HCT116 (cell line): ENCODE measurements around the gene HLA-F. TPM values are rescaled to one million over a fixed set of nuclear protein-coding genes. Genes with fewer than 3 reads are reported as not detected.

ENCODE experiments used
- ATAC-seq: fragments of 200-7000 bp; cut with Tn5 transposase; 2 replicates; pipeline ENCODE4 v1.9.1; 2020; ENCODE audit warnings: mild to moderate bottlenecking, moderate library complexity
- BruUV-seq: library from RNA; stranded (reverse); fragments of 400-500 nt; replicated peaks from 2 replicates; lab custom pipeline; 2021; lab: Mats Ljungman, UMichigan
- CTCF ChIA-PET: fragments of 300-600 bp; sonication (Branson Sonifier 250); formaldehyde crosslinking; loops from one replicate; lab custom pipeline; 2021; ENCODE audit warnings: antibody characterized with exemption; lab: Charles Lee
- POLR2A ChIA-PET: fragments of 300-600, 350-600 bp; sonication (Branson Sonifier 250); formaldehyde crosslinking; loops from one replicate; lab custom pipeline; 2021; ENCODE audit warnings: antibody characterized with exemption; lab: Charles Lee
- RAD21 ChIA-PET, 2 experiments: fragments of 300-600 bp; sonication (Branson Sonifier 250); formaldehyde crosslinking; loops; one replicate each; lab custom pipeline; 2023; ENCODE audit warnings: low total read pairs in 2 of 2; ENCODE audit not compliant: uncharacterized antibody in 2 of 2, unreplicated experiment in 2 of 2, low non-redundant PET in 1 of 2; lab: Charles Lee
- DNase-seq: peaks from one replicate; pipeline ENCODE4 v3.0.0-alpha.2; 2010; ENCODE audit warnings: low read depth, low spot score
- H2AFZ ChIP-seq: fragments of 200-600 bp; shearing (Covaris generic), sonication (generic); 2 replicates; pipeline ENCODE4 v1.6.1; 2017; ENCODE audit warnings: low read depth, mixed run types, mixed read lengths, antibody characterized with exemption, low read length; ENCODE audit not compliant: poor library complexity, severe bottlenecking
- H3K27ac ChIP-seq: 2 replicates; pipeline ENCODE4 v1.5.1; 2012; ENCODE audit warnings: low read depth, low read length
- H3K27me3 ChIP-seq: fragments of 200-600 bp; sonication (generic); 2 replicates; pipeline ENCODE4 v1.6.1; 2016; ENCODE audit warnings: mixed run types, low read length, mixed read lengths; ENCODE audit not compliant: insufficient read depth
- H3K36me3 ChIP-seq, 2 experiments: fragments of 200-500 bp in 1 of 2; fragments of 200-600 bp in 1 of 2; sonication (Bioruptor generic) in 1 of 2; sonication (generic) in 1 of 2; 2 replicates each; pipeline versions ENCODE4 v1.5.1 to v1.6.1; 2014 to 2016; ENCODE audit warnings: low read length in 2 of 2, inconsistent platforms in 1 of 2, mixed read lengths in 1 of 2, mixed run types in 1 of 2; ENCODE audit not compliant: insufficient read depth in 2 of 2, control insufficient read depth in 1 of 2
- H3K4me1 ChIP-seq, 2 experiments: fragments of 200-600 bp in 1 of 2; sonication (generic) in 1 of 2; 2 replicates each; pipeline versions ENCODE4 v1.5.1 to v1.6.1; 2012 to 2017; ENCODE audit warnings: low read length in 2 of 2, inconsistent platforms in 1 of 2, mild to moderate bottlenecking in 1 of 2, mixed read lengths in 1 of 2, mixed run types in 1 of 2, moderate library complexity in 1 of 2; ENCODE audit not compliant: insufficient read depth in 2 of 2, control insufficient read depth in 1 of 2
- H3K4me2 ChIP-seq: fragments of 200-600 bp; sonication (generic); 2 replicates; pipeline ENCODE4 v1.6.1; 2017; ENCODE audit warnings: mixed run types, low read length, mixed read lengths
- H3K4me3 ChIP-seq, 2 experiments: fragments of 200-600 bp in 1 of 2; sonication (generic) in 1 of 2; replicated peaks in 1 of 2; 2 replicates each; pipeline ENCODE4 v1.5.1; 2011 to 2016; ENCODE audit warnings: low read length in 2 of 2, control low read depth in 1 of 2, low read depth in 1 of 2, mild to moderate bottlenecking in 1 of 2, mixed read lengths in 1 of 2, mixed run types in 1 of 2
- H3K79me2 ChIP-seq: fragments of 200-600 bp; sonication (generic); 2 replicates; pipeline ENCODE4 v1.6.1; 2017; ENCODE audit warnings: mild to moderate bottlenecking, mixed run types, low read length, moderate library complexity, mixed read lengths; ENCODE audit not compliant: insufficient read depth
- H3K9ac ChIP-seq: fragments of 200-600 bp; sonication (generic); 2 replicates; pipeline ENCODE4 v1.6.1; 2016; ENCODE audit warnings: low read length, mixed read lengths
- H3K9me2 ChIP-seq: fragments of 200-600 bp; sonication (generic), shearing (Covaris generic); 2 replicates; pipeline ENCODE4 v1.6.1; 2017; ENCODE audit warnings: mixed run types, mild to moderate bottlenecking, moderate library complexity; ENCODE audit not compliant: insufficient read depth
- H3K9me3 ChIP-seq, 2 experiments: fragments of 200-500 bp in 1 of 2; fragments of 200-600 bp in 1 of 2; sonication (Bioruptor generic) in 1 of 2; sonication (generic) in 1 of 2; 2 replicates each; pipeline ENCODE4 v1.6.1; 2014 to 2017; ENCODE audit warnings: low read length in 2 of 2, mixed read lengths in 2 of 2, inconsistent platforms in 1 of 2, low read depth in 1 of 2, mild to moderate bottlenecking in 1 of 2, mixed run types in 1 of 2, moderate library complexity in 1 of 2; ENCODE audit not compliant: control insufficient read depth in 1 of 2, insufficient read depth in 1 of 2
- H4K20me1 ChIP-seq: fragments of 200-600 bp; sonication (generic), shearing (Covaris generic); 2 replicates; pipeline ENCODE4 v1.6.1; 2017; ENCODE audit warnings: mixed run types, mild to moderate bottlenecking, moderate library complexity; ENCODE audit not compliant: insufficient read depth
- CBX3 ChIP-seq: IDR thresholded peaks from 2 replicates; pipeline ENCODE4 v1.6.1; 2012; ENCODE audit warnings: low read depth
- CEBPB ChIP-seq: IDR thresholded peaks from 2 replicates; pipeline ENCODE4 v1.6.1; 2012; ENCODE audit warnings: low read depth
- CTCF ChIP-seq, 3 experiments: fragments of 200-600 bp in 1 of 3; sonication (generic) in 1 of 3; IDR thresholded peaks in 2 of 3; conservative IDR thresholded peaks in 1 of 3; 2 replicates each; pipeline ENCODE4 v1.5.1; 2012 to 2017; ENCODE audit warnings: low read depth in 2 of 3, low read length in 2 of 3, antibody characterized with exemption in 1 of 3, borderline replicate concordance in 1 of 3, control low read depth in 1 of 3, mild to moderate bottlenecking in 1 of 3, mixed read lengths in 1 of 3, mixed run types in 1 of 3, moderate library complexity in 1 of 3; ENCODE audit not compliant: insufficient read depth in 1 of 3
- EZH2phosphoT487 ChIP-seq: fragments of 200-600 bp; IDR thresholded peaks from 2 replicates; pipeline ENCODE4 v1.6.1; 2018; ENCODE audit warnings: antibody characterized with exemption, borderline replicate concordance
- MAX ChIP-seq: IDR thresholded peaks from 2 replicates; pipeline ENCODE4 v1.6.1; 2012
- POLR2AphosphoS5 ChIP-seq: IDR thresholded peaks from 2 replicates; pipeline ENCODE4 v1.6.1; 2011; ENCODE audit warnings: mild to moderate bottlenecking, low read depth, low read length, moderate library complexity
- RAD21 ChIP-seq: IDR thresholded peaks from 2 replicates; pipeline ENCODE4 v1.6.1; 2012; ENCODE audit warnings: low read depth, mild to moderate bottlenecking
- REST ChIP-seq: IDR thresholded peaks from 2 replicates; pipeline ENCODE4 v1.6.1; 2012; ENCODE audit warnings: low read depth
- SRF ChIP-seq: IDR thresholded peaks from 2 replicates; pipeline ENCODE4 v1.6.1; 2012; ENCODE audit warnings: low read depth
- TCF7L2 ChIP-seq: IDR thresholded peaks from 2 replicates; pipeline ENCODE4 v1.7.0; 2011; ENCODE audit warnings: borderline replicate concordance, inconsistent platforms; ENCODE audit not compliant: insufficient read depth, insufficient read length; ENCODE audit errors: extremely low read depth
- YY1 ChIP-seq: IDR thresholded peaks from 2 replicates; pipeline ENCODE4 v1.6.1; 2011; ENCODE audit warnings: low read length, low read depth, moderate library complexity, mild to moderate bottlenecking; ENCODE audit not compliant: insufficient replicate concordance; ENCODE audit errors: extremely low read depth
- ZBTB33 ChIP-seq: IDR thresholded peaks from 2 replicates; pipeline ENCODE4 v1.6.1; 2011; ENCODE audit warnings: mild to moderate bottlenecking, low read length, moderate library complexity; ENCODE audit not compliant: insufficient replicate concordance; ENCODE audit errors: extremely low read depth
- intact Hi-C: fragments of 100-400 bp; cut with micrococcal nuclease; formaldehyde crosslinking; loops from 2 replicates; pipeline ENCODE4 v1.10.0; 2022
- total RNA-seq: library from RNA; stranded (reverse); gene quantifications from one replicate; pipeline ENCODE4 v1.2.1, GENCODE V29; 2021; ENCODE audit not compliant: unreplicated experiment

The HLA-F gene
- total RNA-seq, 1 experiment from 2014 or later = 24.6 TPM

- intact Hi-C loops = loop anchor here (1.0 to 2.0 kb wide), 2 partner anchors 96 to 275 kb away; no protein-coding TSS in a partner anchor
- DNase-seq (peak; percentile 59), ATAC-seq (peak; percentile 96)
- Histone ChIP-seq H3K4me3 (no peak overlapping the region), H3K36me3 (no peaks in the 10 kb centered on the region), H3K4me1 (no peaks in the 10 kb centered on the region), H3K4me2 (no peak overlapping the region)
- TF ChIP-seq ZBTB33 (no peak), SRF (no peak), MAX (no peak), YY1 (no peak), CTCF (IDR thresholded peaks at IDR 0.05 in 2 of 3, conservative IDR thresholded peaks at IDR 0.05 in 1 of 3; ENCODE audit: borderline replicate concordance in 1 of 3, insufficient read depth in 1 of 3, low read depth in 2 of 3, low read length in 2 of 3) (peak; percentile 80 to 85 (median 84)), TCF7L2 (no peak), EZH2phosphoT487 (no peak), RAD21 (peak; percentile 95), CBX3 (no peak), REST (no peak), CEBPB (no peak), POLR2AphosphoS5 (no peak)
- TF ChIP-seq, all 23 proteins: peak for 2
- ChIA-PET POLR2A (no interaction called here), RAD21 (interaction anchor here (0.6 to 1.4 kb wide), 3 partner anchors 97 to 110 kb away, joined by 3 to 12 read pairs (median 10); no protein-coding TSS in a partner anchor), CTCF (interaction anchor here (0.5 to 2.3 kb wide), 13 partner anchors 9 to 276 kb away, joined by 3 to 55 read pairs (median 6); no protein-coding TSS in a partner anchor)
- Histone ChIP-seq H3K9me2 (no peaks in the 10 kb centered on the region), H3K27ac (no peak overlapping the region), H3K9me3 (no peaks in the 10 kb centered on the region), H2AFZ (no peak overlapping the region), H3K79me2 (no peaks in the 10 kb centered on the region), H3K27me3 (no peaks in the 10 kb centered on the region), H4K20me1 (no peaks in the 10 kb centered on the region), H3K9ac (no peak overlapping the region)
- BruUV-seq = no TSS peak
Measured at GRCh38 chr6:29737707-29738630, 14.7 kb downstream of the HLA-F start.
